ENCODE results near the gene TEX13A.

- TF ChIP-seq TAF1 (IDR thresholded peaks at IDR 0.05; ENCODE audit: borderline replicate concordance, low read depth, low read length) (no peak), CTCF (IDR thresholded peaks at IDR 0.05 in 2 of 3, conservative IDR thresholded peaks at IDR 0.05 in 1 of 3; ENCODE audit: control insufficient read depth in 2 of 3, extremely low read depth in 1 of 3, insufficient read depth in 1 of 3, low read depth in 3 of 3, low read length in 3 of 3) (no peak)
These were observed 42.7 kb upstream of the TEX13A start for GRCh38 chrX:105263171-105263570.
